HepG2 (cell line): ENCODE results near the gene NSD2. TPM values are rescaled to one million over a fixed set of nuclear protein-coding genes. Genes with fewer than 3 reads are reported as not detected.
A peak's percentile ranks its signal among the peaks of the same experiment; 100 is the strongest.

ENCODE experiments used
- FOXO1 ChIP-seq: sonication (generic); formaldehyde crosslinking; IDR thresholded peaks from 2 replicates; pipeline ENCODE4 v1.4.0; 2020; ENCODE audit warnings: missing genetic modification reagents
- KMT2A ChIP-seq: sonication (generic); formaldehyde crosslinking; IDR thresholded peaks from 2 replicates; pipeline ENCODE4 v1.4.0; 2020; ENCODE audit warnings: missing genetic modification reagents
- MAF1 ChIP-seq: sonication (generic); formaldehyde crosslinking; IDR thresholded peaks from 2 replicates; pipeline ENCODE4 v1.5.0; 2020; ENCODE audit warnings: missing genetic modification reagents, borderline replicate concordance
- MATR3 ChIP-seq: sonication (generic); formaldehyde crosslinking; IDR thresholded peaks from 2 replicates; pipeline ENCODE4 v1.4.0; 2020; ENCODE audit warnings: missing genetic modification reagents
- NFYC ChIP-seq: IDR thresholded peaks from 2 replicates; pipeline ENCODE4 v1.6.1; 2016; ENCODE audit warnings: missing genetic modification reagents, missing compliant biosample characterization
- PAF1 ChIP-seq: IDR thresholded peaks from 2 replicates; pipeline ENCODE4 v1.6.1; 2016; ENCODE audit warnings: missing genetic modification reagents, missing compliant biosample characterization
- TAF15 ChIP-seq: fragments of 200-400 bp; formaldehyde crosslinking; IDR thresholded peaks from one replicate; pipeline ENCODE4 v1.6.1; 2018; ENCODE audit warnings: mild to moderate bottlenecking, low read depth, low read length; ENCODE audit not compliant: poor library complexity, severe bottlenecking
- ZBTB8A ChIP-seq: sonication (generic); formaldehyde crosslinking; IDR thresholded peaks from 2 replicates; pipeline ENCODE4 v1.4.0; 2020; ENCODE audit warnings: mild to moderate bottlenecking, low read depth, missing genetic modification reagents, borderline replicate concordance
- ZFX ChIP-seq: sonication (generic); formaldehyde crosslinking; IDR thresholded peaks from 2 replicates; pipeline ENCODE4 v1.4.0; 2020; ENCODE audit warnings: mild to moderate bottlenecking, low read depth, missing genetic modification reagents, moderate library complexity
- ZMYM4 ChIP-seq: sonication (generic); formaldehyde crosslinking; IDR thresholded peaks from 2 replicates; pipeline ENCODE4 v1.8.1; 2023; ENCODE audit warnings: mild to moderate bottlenecking, missing genetic modification reagents
- ZNF10 ChIP-seq: sonication (generic); formaldehyde crosslinking; IDR thresholded peaks from 2 replicates; pipeline ENCODE4 v1.4.0; 2020; ENCODE audit warnings: mild to moderate bottlenecking, low read depth, missing genetic modification reagents, borderline replicate concordance
- ZNF274 ChIP-seq: sonication (generic); formaldehyde crosslinking; IDR thresholded peaks from 2 replicates; pipeline ENCODE4 v1.5.1; 2020; ENCODE audit warnings: mild to moderate bottlenecking, missing genetic modification reagents
- ZNF296 ChIP-seq: sonication (generic); formaldehyde crosslinking; conservative IDR thresholded peaks from 2 replicates; pipeline ENCODE4 v1.5.0; 2020; ENCODE audit warnings: mild to moderate bottlenecking, missing genetic modification reagents
- ZNF33B ChIP-seq: sonication (generic); formaldehyde crosslinking; IDR thresholded peaks from 2 replicates; pipeline ENCODE4 v1.5.1; 2020; ENCODE audit warnings: mild to moderate bottlenecking, missing genetic modification reagents
- ZNF547 ChIP-seq: sonication (generic); formaldehyde crosslinking; IDR thresholded peaks from 2 replicates; pipeline ENCODE4 v1.5.1; 2020; ENCODE audit warnings: mild to moderate bottlenecking, missing genetic modification reagents
- ZNF615 ChIP-seq: sonication (generic); formaldehyde crosslinking; IDR thresholded peaks from 2 replicates; pipeline ENCODE4 v1.5.0; 2020; ENCODE audit warnings: mild to moderate bottlenecking, missing genetic modification reagents, borderline replicate concordance
- ZNF619 ChIP-seq: sonication (generic); formaldehyde crosslinking; IDR thresholded peaks from 2 replicates; pipeline ENCODE4 v1.4.0; 2020; ENCODE audit warnings: mild to moderate bottlenecking, missing genetic modification reagents
- ZNF772 ChIP-seq: sonication (generic); formaldehyde crosslinking; IDR thresholded peaks from 2 replicates; pipeline ENCODE4 v1.5.0; 2020; ENCODE audit warnings: mild to moderate bottlenecking, missing genetic modification reagents
- ZNF850 ChIP-seq: sonication (generic); formaldehyde crosslinking; conservative IDR thresholded peaks from 2 replicates; pipeline ENCODE4 v1.9.0; 2021; ENCODE audit warnings: mild to moderate bottlenecking, missing genetic modification reagents
- ZSCAN12 ChIP-seq: sonication (generic); formaldehyde crosslinking; IDR thresholded peaks from 2 replicates; pipeline ENCODE4 v1.9.0; 2021; ENCODE audit warnings: mild to moderate bottlenecking, missing genetic modification reagents
- ZSCAN22 ChIP-seq: sonication (generic); formaldehyde crosslinking; IDR thresholded peaks from 2 replicates; pipeline ENCODE4 v1.4.0; 2020; ENCODE audit warnings: mild to moderate bottlenecking, missing genetic modification reagents
- ZSCAN9 ChIP-seq: IDR thresholded peaks from 2 replicates; pipeline ENCODE4 v1.6.1; 2016; ENCODE audit warnings: borderline replicate concordance
- polyA plus RNA-seq, 8 experiments: library from polyadenylated mRNA; depleted of rRNA in 3 of 8; stranded (reverse) in 7 of 8; unstranded in 1 of 8; fragments of >200 nt; fragmentation: Illumina TruSeq in 4 of 8; extraction: Trizol in 4 of 8; gene quantifications; 2 replicates each; pipeline versions ENCODE4 v1.2.1 to v1.2.3, GENCODE V29; 2011 to 2016; ENCODE audit warnings: low read depth in 4 of 8, missing spikeins in 1 of 8, mixed read lengths in 1 of 8; ENCODE audit not compliant: insufficient read depth in 1 of 8
- total RNA-seq, 5 experiments: library from RNA; depleted of rRNA; stranded (reverse); fragments of >200 nt; fragmentation: Illumina TruSeq; extraction: Trizol; gene quantifications; 2 replicates each; pipeline ENCODE4 v1.2.3, GENCODE V29; 2016; ENCODE audit warnings: low read depth in 1 of 5
- TF ChIP-seq, protein P1 (sequence below): conservative IDR thresholded peaks from 2 replicates; pipeline ENCODE4 v1.6.1; 2018; ENCODE audit warnings: missing genetic modification reagents
- TF ChIP-seq, protein P2 (sequence below): sonication (generic); formaldehyde crosslinking; IDR thresholded peaks from 2 replicates; pipeline ENCODE4 v1.4.0; 2020; ENCODE audit warnings: missing genetic modification reagents
- TF ChIP-seq, protein P3 (sequence below): sonication (generic); formaldehyde crosslinking; IDR thresholded peaks from 2 replicates; pipeline ENCODE4 v1.8.0; 2022; ENCODE audit warnings: mild to moderate bottlenecking, missing genetic modification reagents, moderate library complexity
- TF ChIP-seq, protein P4 (sequence below): sonication (generic); formaldehyde crosslinking; conservative IDR thresholded peaks from 2 replicates; pipeline ENCODE4 v1.8.0; 2022; ENCODE audit warnings: mild to moderate bottlenecking, moderate library complexity, missing genetic modification reagents

The NSD2 gene
- total and polyA plus RNA-seq, 2 of the 13 experiments (the other 11 are each of a cell fraction or from before 2014, with no cell fraction given) = 22.0 to 65.9 TPM

DNA sequence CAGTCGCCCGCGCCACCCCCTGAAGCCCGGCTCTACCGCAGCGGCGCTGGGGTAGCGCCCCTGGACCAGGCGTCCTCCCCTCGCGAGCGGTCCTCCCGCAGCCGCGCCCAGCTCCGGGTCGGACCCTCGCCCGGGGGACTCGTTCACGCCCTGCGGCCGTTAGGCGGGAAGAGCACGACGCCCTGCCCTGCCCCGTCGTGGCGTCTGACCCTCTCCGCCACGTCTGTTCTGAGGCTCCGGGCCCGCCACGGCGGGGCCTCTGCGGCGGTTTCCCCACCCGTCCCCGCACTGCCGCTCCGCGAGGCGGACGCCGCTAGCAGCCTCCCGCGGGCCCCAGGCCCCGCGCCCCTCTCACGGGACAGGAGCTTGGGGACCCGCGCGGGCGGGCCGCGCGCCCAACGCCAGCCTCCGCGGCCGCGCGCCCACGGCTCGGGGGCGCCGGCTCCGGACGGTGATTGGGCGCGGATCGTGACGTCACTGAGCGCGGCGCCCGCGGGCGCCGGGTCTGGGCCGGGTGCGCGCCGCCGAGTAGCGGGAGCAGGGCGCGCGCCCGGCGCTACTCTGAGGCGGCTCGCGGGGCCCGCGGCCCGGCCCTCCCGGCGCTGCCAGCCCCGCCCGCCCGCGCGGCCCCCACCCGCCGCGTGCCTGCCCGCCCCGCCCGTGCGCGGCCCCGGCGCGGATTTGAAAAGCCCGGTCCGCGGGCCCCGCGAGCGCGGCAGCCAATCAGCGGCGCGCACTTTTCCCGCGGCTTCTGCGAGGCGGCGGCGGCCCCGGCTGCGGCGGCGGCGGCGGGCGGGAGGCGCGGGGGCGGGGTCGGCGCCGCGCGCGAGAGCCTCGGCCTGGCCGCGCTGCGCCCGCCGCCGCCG, at the start of gene NSD2 (continued):
- TF ChIP-seq ZSCAN22 (peak; percentile 72; the same call in 1 of the 2 replicates), FOXO1 (CRISPR knock-in tag) (peak; percentile 32; the same call in 1 of the 2 replicates), ZNF850 (CRISPR knock-in tag) (no peak), MATR3 (CRISPR knock-in tag) (no peak), ZFX (CRISPR knock-in tag) (peak; percentile 80), ZNF33B (0 out of 2 replicates have a peak, but pooled peaks have one; percentile 88), MAF1 (no peak), ZNF547 (peak; percentile 95), ZBTB8A (peak; percentile 76; the same call in 1 of the 2 replicates), NFYC (peak; percentile 65), PAF1 (CRISPR knock-in tag) (no peak), ZSCAN12 (CRISPR knock-in tag) (peak; percentile 92; the same call in 1 of the 2 replicates), ZNF619 (CRISPR knock-in tag) (no peak), ZMYM4 (CRISPR knock-in tag) (peak; percentile 41; the same call in 1 of the 2 replicates), ZNF615 (no peak), KMT2A (CRISPR knock-in tag) (peak; percentile 59; the same call in 1 of the 2 replicates), ZNF772 (CRISPR knock-in tag) (peak; percentile 84; the same call in 1 of the 2 replicates), TAF15 (no peak), ZNF296 (no peak), ZNF274 (CRISPR knock-in tag) (peak; percentile 94), ZNF10 (CRISPR knock-in tag) (no peak), ZSCAN9 (CRISPR knock-in tag) (peak; percentile 29; the same call in 1 of the 2 replicates)
- TF ChIP-seq, protein P1, sequence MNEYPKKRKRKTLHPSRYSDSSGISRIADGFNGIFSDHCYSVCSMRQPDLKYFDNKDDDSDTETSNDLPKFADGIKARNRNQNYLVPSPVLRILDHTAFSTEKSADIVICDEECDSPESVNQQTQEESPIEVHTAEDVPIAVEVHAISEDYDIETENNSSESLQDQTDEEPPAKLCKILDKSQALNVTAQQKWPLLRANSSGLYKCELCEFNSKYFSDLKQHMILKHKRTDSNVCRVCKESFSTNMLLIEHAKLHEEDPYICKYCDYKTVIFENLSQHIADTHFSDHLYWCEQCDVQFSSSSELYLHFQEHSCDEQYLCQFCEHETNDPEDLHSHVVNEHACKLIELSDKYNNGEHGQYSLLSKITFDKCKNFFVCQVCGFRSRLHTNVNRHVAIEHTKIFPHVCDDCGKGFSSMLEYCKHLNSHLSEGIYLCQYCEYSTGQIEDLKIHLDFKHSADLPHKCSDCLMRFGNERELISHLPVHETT = peak; percentile 77; the same call in 1 of the 2 replicates
- TF ChIP-seq, protein P2, sequence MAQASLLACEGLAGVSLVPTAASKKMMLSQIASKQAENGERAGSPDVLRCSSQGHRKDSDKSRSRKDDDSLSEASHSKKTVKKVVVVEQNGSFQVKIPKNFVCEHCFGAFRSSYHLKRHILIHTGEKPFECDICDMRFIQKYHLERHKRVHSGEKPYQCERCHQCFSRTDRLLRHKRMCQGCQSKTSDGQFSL = no peak
- TF ChIP-seq, protein P3, sequence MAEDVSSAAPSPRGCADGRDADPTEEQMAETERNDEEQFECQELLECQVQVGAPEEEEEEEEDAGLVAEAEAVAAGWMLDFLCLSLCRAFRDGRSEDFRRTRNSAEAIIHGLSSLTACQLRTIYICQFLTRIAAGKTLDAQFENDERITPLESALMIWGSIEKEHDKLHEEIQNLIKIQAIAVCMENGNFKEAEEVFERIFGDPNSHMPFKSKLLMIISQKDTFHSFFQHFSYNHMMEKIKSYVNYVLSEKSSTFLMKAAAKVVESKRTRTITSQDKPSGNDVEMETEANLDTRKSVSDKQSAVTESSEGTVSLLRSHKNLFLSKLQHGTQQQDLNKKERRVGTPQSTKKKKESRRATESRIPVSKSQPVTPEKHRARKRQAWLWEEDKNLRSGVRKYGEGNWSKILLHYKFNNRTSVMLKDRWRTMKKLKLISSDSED (CRISPR knock-in tag) = no peak
- TF ChIP-seq, protein P4, sequence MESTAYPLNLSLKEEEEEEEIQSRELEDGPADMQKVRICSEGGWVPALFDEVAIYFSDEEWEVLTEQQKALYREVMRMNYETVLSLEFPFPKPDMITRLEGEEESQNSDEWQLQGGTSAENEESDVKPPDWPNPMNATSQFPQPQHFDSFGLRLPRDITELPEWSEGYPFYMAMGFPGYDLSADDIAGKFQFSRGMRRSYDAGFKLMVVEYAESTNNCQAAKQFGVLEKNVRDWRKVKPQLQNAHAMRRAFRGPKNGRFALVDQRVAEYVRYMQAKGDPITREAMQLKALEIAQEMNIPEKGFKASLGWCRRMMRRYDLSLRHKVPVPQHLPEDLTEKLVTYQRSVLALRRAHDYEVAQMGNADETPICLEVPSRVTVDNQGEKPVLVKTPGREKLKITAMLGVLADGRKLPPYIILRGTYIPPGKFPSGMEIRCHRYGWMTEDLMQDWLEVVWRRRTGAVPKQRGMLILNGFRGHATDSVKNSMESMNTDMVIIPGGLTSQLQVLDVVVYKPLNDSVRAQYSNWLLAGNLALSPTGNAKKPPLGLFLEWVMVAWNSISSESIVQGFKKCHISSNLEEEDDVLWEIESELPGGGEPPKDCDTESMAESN = peak; percentile 77
